WERI-Rb-1 (cell line): ENCODE measurements around the gene CATSPER3.

Experiments used
- DNase-seq: peaks from one replicate; pipeline ENCODE4 v3.0.0-alpha.2; 2020
- H3K27ac ChIP-seq: fragments of 250-450 bp; sonication (Bioruptor Pico); 2 replicates; pipeline ENCODE4 v1.5.1; 2020; ENCODE audit warnings: mild to moderate bottlenecking, moderate library complexity
- H3K27me3 ChIP-seq: fragments of 250-450 bp; sonication (Bioruptor Pico); 2 replicates; pipeline ENCODE4 v1.5.1; 2021; ENCODE audit warnings: mild to moderate bottlenecking, low read depth, moderate library complexity; ENCODE audit not compliant: insufficient read depth, severe bottlenecking
- H3K36me3 ChIP-seq: fragments of 250-450 bp; sonication (Bioruptor Pico); 2 replicates; pipeline ENCODE4 v1.5.1; 2020; ENCODE audit warnings: mild to moderate bottlenecking, moderate library complexity
- H3K4me3 ChIP-seq: 2 replicates; pipeline ENCODE4 v1.5.1; 2011; ENCODE audit warnings: low read depth, mild to moderate bottlenecking, control low read depth, low read length
- H3K9me3 ChIP-seq: fragments of 250-450 bp; sonication (Bioruptor Pico); 2 replicates; pipeline ENCODE4 v1.5.1; 2021; ENCODE audit warnings: mild to moderate bottlenecking, moderate library complexity; ENCODE audit not compliant: severe bottlenecking
- TF ChIP-seq, protein P1 (sequence below): IDR thresholded peaks from 2 replicates; pipeline ENCODE4 v1.5.1; 2011; ENCODE audit warnings: low read depth, mild to moderate bottlenecking, control low read depth, inconsistent platforms, low read length

The CATSPER3 gene

DNA sequence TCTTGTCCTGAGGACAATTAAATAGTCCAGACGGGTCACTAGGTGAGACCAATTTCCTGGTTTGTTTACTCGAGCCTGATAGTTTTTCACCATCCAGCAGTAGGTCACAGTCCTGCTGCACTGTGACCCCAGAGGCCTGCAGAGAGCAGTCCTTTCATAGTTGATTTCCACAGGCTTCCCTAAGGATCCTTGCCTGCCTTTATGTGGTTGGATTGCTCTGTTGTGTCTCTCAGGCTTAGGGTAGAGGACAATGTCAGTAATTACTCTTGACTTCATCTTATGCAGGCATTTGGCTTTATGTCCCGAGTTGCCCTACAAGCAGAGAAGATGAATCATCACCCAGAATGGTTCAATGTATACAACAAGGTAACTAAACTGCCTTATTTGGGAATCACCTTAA is 9.0 kb upstream of the CATSPER3 start:
- Histone ChIP-seq H3K4me3 (no peak overlapping the region), H3K27ac (peak overlapping the region; percentile 25; the same call in 1 of the 2 replicates), H3K36me3 (peaks cover 3% of the 10 kb centered on the region; the same call in 1 of the 2 replicates), H3K9me3 (peaks cover 6% of the 10 kb centered on the region), H3K27me3 (no peaks in the 10 kb centered on the region)
- peak; percentile 25 for DNase-seq
- TF ChIP-seq, protein P1, sequence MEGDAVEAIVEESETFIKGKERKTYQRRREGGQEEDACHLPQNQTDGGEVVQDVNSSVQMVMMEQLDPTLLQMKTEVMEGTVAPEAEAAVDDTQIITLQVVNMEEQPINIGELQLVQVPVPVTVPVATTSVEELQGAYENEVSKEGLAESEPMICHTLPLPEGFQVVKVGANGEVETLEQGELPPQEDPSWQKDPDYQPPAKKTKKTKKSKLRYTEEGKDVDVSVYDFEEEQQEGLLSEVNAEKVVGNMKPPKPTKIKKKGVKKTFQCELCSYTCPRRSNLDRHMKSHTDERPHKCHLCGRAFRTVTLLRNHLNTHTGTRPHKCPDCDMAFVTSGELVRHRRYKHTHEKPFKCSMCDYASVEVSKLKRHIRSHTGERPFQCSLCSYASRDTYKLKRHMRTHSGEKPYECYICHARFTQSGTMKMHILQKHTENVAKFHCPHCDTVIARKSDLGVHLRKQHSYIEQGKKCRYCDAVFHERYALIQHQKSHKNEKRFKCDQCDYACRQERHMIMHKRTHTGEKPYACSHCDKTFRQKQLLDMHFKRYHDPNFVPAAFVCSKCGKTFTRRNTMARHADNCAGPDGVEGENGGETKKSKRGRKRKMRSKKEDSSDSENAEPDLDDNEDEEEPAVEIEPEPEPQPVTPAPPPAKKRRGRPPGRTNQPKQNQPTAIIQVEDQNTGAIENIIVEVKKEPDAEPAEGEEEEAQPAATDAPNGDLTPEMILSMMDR = no peak

DNA sequence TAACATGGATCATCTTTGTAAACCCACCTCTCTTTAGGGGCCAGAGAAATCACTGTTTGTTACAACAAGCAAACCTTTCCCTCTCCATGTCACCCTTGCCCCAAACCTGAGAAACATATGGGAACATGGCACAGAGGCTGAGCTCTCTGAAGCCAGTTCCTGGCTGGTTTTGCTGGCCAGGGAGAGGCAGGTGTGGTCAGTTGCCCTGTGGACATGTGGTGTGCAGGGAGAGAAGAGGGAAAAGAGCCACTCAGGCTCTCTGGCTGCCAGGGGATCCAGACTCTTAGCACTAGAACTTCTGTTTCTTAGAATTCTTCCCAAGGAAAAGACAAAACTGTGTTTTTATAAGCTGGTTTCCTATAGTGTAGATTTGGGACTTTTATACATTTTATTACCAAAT is 4.6 kb upstream of the CATSPER3 start:
- TF ChIP-seq, protein P1 = no peak
- Histone ChIP-seq H3K27ac (no peak overlapping the region), H3K36me3 (peaks cover 3% of the 10 kb centered on the region; the same call in 1 of the 2 replicates), H3K4me3 (no peak overlapping the region), H3K27me3 (no peaks in the 10 kb centered on the region), H3K9me3 (no peaks in the 10 kb centered on the region)
- DNase-seq = no peak

DNA sequence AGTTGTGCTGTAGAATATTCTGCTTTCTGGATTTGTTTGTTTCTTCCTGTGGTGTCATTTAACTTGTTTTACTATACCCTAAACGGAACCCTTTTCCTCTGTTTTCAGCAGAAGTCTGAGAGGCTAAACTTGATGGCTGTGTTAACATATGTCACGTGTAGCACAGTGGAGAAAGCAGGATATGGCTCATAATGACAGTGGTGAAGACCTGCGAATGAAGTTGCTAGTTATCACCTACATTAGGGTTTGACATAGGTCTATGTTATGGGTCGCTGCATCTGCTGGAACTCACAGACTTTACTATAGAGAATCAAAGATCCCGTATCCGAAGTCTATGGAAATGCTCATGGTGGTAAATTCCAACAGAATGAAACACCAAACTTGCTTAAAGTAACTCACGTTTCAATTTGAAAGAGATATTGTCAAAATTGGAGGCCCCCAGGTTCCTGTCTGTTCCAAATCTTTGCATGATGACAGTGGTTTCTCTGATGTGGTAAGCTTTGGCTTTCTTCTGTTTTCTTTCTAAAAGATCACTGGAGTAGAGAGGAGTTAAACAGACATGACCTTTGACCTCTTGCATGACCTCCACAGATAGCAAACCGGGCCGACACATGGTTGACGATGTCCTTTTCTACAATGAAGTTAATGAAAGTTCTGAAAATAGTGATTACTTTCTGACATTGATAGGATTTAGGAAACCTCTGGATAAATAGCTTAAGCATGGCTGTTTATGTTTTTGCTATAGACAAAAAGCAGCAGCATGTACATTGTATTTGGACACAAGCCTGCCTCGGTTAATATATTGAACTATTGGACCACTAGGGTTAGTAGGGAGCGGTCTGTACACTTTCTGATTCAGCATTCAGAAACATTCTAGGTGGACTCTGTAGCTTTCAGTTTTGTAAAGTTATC is 3.1 kb upstream of the CATSPER3 start:
- TF ChIP-seq, protein P1 = no peak
- H3K27ac ChIP-seq = no peak overlapping the region

DNA sequence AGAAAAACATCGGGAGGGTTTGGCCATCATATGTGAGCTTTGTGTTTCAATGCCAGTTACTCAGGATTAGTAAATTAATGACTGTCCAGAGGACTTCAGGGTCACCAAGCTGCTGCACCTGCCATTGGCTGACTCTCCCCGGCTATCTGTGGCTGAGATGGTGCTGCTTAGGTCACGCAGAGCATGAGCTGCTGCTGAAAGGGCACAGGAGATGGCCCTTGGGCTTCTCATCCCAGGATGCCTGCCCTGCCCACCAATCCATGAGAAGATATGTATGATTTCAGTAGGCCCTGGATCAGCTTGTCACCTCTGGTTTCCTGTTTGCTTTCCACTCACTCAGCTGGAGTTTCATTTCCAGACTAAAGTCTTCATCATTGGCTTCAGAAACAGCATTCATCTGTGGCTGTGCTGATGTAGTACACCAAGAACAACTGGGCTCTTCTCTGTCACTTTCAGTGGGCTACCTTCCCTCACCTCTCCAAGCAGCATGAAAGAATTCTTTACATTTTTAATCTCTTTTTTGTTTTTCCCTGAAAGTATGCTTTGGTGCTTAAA is 2.4 kb upstream of the CATSPER3 start:
- H3K27me3 ChIP-seq = no peaks in the 10 kb centered on the region
- no peak overlapping the region for H3K27ac ChIP-seq
- no peaks in the 10 kb centered on the region for H3K9me3 ChIP-seq
- peaks cover 3% of the 10 kb centered on the region; the same call in 1 of the 2 replicates for H3K36me3 ChIP-seq
- TF ChIP-seq, protein P1 = no peak
- no peak for DNase-seq
- H3K4me3 ChIP-seq = no peak overlapping the region

More for the DNA sequence above, 3.1 kb upstream of the CATSPER3 start:
- Histone ChIP-seq H3K36me3 (peaks cover 3% of the 10 kb centered on the region; the same call in 1 of the 2 replicates), H3K4me3 (no peak overlapping the region), H3K27me3 (no peaks in the 10 kb centered on the region), H3K9me3 (no peaks in the 10 kb centered on the region)
- DNase-seq = no peak

DNA sequence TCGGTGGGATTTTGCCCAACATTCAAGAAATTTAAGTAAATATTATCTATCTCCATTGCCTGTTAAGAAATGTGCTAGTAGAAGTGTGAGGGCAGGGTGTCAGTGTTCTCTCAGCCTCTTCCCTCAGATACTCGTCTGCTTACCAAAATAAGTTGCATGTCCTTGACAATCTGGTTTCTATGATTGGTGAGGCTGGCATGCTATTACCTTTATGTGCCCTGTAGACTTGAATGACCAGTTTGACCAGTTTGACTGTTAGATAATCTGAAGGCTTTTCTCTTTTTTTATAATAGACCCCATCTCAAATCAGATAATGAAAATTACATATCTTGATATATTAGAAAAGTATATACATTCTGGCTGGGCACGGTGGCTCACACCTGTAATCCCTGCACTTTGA is 348 bp downstream of the CATSPER3 start:
- DNase-seq = no peak
- TF ChIP-seq, protein P1 = no peak
- Histone ChIP-seq H3K27me3 (no peaks in the 10 kb centered on the region), H3K36me3 (no peaks in the 10 kb centered on the region), H3K27ac (no peak overlapping the region), H3K9me3 (no peaks in the 10 kb centered on the region), H3K4me3 (no peak overlapping the region)
